HG03175 (cell line): ENCODE measurements around the gene CEP89.
"Not testable (repeated sequence)": the region's sequence is repeated elsewhere in the genome, so short reads cannot be mapped to it uniquely, and the experiment has no call there.

Experiments used
- ATAC-seq: cut with Tn5 transposase; IDR thresholded peaks from one replicate; pipeline ENCODE4 v1.9.1; 2021; ENCODE audit warnings: mild to moderate bottlenecking, moderate library complexity; ENCODE audit not compliant: unreplicated experiment

CEP89 gene

DNA sequence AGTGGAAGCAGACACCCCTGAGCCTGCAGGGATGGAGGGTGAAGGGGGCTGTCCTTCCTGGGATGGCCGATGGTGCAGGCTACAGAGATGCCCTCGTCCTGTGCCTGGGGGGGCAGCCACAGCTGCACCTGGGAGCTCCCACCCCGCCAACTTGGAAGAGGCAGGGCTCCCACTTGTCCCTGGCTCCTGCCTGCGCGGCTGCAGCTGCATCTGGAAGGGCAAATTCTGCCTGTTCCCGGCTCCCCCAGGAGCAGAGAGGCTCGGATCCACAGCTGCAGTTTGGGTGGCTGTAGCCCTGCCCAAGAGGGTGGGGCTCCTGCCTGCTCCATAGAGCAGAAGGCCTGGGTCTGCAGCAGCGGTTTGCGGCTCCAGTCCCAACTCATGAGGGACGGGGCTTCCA is 2.2 kb downstream of the CEP89 start:
- ATAC-seq = no peak

DNA sequence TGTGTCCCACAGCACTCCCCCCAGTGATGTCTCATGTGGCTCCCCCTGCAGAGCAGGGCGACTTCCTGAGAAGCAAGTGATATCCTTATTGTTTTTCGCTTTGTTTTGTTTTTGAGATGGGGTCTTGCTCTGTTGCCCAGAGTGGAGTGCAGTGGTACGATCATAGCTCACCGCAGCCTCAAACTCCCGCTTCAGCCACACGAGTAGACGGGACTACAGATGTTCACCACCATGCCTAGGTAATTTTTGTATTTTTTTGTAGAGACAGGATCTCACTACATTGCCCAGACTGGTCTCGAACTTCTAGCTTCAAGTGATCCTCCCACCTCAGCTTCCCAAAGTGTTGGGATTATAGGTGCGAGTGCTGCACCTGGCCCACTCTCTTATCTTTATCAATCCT is 5.0 kb downstream of the CEP89 start:
- no peak for ATAC-seq

DNA sequence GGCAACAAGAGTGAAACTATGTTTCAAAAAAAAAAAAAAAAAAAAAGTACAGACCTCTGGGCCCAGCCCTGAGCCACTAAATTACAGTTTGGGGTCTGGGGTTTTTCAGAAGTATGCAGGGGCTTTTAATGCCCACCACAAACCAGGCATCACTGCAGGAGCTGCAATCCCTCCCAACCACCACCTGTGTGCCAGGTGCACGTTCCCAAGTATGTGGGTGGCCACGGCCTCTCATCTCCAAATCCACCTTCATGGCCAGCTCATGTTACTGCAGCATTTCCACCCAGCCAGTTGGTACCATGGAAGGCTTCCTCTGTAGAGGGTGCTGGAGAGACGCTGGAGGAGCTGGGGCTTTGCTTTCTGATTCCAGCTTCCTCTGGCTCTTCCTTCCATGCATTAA is 26.5 kb downstream of the CEP89 start:
- ATAC-seq = no peak

DNA sequence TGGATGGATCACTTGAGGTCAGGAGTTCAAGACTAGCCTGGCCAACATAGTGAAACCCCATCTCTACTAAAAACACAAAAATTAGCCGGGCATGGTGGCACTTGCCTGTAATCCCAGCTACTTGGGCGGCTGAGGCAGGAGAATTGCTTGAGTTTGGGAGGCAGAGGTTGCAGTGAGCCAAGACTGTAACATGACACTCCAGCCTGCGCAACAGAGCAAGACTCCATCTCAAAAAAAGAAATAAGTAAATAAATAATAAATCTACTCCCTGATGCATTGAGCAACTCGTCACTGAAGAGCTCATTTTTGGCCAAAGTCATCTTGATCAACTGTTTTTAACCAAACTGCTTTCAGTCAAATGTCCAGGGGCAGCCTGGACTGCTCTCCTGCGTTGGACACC is 30.5 kb downstream of the CEP89 start:
- ATAC-seq = not testable (repeated sequence)

DNA sequence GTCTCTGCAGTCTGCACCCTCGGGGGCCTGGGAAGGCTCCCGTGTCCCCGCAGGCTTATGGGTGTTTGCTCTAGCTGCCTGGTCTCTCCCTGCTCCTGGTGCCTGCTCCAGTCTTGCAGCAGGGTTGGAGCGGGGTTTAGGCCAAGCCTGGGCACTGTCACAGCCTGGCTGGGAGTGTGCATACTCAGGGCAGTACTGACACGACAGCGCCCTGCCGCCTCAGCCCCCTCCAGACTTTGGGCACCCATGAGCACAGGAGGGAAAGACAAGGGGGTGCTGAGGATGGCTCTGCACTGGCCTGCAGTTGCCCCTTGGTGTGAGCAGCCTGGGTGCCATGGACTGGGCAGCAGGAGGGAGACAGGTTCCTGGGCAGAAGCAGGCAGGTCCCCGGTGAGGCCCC is 35.7 kb downstream of the CEP89 start:
- ATAC-seq = no peak

DNA sequence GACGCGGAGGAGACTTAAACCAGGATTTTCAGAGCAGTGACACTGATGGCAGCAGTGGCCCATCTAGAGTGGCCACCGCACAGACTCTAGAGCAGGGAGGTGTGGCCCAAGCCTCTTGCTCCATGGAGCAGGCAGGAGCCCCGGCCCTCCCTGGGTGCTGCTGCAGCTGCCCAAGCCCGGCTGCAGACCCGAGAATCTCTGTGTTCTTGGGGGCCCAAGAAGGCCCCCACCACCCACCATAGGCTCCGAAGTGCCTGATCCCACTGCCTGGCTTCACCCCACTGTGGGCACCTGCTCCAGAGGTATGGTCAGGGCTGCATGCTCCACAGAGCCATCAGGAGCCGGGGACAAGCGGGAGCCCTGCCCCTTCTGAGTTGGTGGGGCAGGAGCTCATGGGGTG is 36.1 kb downstream of the CEP89 start:
- no peak for ATAC-seq

DNA sequence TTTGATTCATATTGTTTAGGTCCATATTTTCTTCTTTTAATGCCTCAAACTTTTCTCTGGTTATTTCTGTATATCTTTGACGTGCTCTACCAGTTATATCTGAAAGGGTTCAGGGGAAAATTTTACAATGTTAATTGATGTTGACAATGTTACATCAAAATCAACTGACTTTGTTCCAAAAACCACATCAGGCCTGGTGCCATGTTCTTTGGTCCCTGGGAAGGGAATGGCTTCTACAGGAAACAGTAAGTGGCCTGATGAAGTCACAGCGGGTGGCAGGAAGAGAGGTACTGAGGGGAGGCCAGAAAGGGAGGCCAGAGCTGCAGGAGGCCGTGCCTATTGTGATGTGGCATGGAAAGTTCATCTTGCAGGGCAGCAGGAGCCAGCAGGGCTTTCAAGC is 38.2 kb downstream of the CEP89 start:
- no peak for ATAC-seq

DNA sequence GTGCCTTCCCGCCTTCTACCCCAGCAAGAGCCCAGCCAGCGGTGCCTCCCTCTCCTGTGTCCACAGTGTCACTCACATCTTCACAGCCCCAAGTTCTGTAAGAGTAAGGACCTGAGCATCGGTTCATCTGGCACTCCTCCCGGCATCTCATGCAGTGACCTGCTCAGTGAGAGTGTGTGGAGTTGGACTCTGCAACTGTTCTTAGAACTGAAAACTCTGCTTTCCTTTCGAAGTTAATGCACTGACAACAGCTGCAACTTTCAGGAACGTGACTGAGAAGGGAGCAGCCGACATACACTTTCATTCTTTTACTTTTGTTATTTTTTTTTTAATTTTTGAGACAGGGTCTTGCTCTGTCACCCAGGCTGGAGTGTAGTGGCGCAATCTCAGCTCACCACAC is 41.2 kb downstream of the CEP89 start:
- ATAC-seq = no peak

DNA sequence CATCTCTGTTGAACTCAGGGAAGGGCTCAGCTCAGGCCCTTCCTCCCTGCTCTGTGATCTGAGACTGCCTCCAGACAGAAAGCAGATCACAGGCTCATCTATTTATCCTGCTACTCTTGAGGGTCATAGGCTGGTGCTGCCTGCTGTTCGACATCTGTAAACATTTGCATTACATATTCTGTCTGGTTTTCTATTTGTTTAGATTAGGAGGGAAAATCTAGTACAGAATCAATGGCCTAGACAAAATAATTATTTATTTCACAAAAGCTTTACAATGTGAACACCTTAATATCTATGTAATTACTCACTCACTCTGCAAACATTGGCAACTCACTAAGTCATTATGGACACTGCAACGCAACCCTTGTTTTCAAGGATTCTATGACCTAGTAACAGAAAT is 43.0 kb downstream of the CEP89 start:
- ATAC-seq = no peak

DNA sequence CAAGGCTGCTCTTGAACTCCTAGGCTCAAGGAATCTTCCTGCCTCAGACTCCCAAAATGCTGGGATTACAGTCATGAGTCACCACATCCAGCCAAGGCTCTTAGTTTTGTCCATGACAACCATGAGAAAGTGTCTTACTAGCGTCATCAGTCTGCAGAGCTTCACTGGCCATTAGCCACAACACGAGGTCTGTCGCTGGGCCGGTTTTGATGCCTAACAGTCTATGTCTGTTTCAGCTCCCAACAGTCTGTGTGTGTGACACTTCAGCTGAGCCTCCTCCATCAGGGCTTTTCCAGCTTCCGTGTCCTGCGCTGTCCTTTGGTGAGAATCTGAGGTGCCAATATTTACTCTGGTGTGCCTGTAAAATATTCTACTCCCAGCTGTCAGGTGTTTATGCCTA is 47.6 kb downstream of the CEP89 start:
- no peak for ATAC-seq

DNA sequence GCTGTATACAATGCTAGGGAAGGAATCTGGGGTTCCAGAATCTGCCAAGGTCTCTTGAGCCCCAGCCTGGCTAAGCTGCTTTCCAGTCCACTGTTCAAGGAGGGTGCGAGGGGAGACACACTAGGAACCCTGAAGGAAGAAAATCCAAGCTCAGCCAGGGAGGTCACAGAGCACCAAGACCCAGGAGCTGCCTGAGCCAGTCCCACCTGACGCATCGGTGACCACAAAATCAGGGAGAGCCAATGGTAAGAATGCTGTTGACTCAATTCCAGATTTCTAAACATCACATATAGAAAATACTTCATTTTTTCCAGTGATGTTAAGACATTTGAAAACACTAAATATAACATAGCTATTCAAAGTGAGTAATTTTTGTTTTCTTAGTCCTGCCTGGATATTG is 50.1 kb downstream of the CEP89 start:
- ATAC-seq = no peak

DNA sequence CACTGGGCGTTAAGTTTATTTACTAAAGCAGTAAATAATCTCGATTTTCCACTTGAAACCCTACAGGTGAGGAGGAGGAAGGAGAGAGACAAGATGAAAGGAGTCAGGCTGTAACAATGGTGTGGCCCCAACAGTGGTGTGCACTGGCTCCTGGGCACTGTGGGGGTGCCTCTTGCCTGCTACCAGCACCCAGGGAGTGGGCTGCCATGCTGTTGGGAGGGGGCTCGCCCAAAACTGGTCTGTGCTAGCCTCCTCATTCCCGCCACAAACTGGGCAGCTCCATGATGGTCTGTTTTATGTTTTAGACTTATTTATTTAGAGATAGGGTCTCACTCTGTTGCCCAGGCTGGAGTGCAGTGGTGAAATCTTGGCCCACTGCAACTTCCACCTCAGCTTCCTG is 52.4 kb downstream of the CEP89 start:
- no peak for ATAC-seq

DNA sequence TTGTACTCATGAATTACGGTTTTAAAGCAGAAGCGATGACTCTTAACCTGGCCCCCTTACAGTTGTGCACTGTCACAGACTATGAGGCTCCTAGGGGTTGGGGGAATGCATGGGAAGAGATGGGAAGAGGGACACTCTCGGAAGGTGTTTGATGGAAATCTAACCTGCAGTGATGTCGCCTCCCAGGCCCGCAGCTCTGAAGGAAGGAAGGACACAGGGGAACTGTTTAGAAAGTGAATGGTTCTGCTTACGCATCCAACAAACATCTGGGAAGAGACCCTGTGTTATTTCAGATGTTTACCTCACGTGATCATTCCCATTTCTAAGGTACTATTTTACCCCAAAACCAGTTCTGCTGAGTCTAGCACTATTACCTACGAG is 54.2 kb downstream of the CEP89 start:
- ATAC-seq = no peak

DNA sequence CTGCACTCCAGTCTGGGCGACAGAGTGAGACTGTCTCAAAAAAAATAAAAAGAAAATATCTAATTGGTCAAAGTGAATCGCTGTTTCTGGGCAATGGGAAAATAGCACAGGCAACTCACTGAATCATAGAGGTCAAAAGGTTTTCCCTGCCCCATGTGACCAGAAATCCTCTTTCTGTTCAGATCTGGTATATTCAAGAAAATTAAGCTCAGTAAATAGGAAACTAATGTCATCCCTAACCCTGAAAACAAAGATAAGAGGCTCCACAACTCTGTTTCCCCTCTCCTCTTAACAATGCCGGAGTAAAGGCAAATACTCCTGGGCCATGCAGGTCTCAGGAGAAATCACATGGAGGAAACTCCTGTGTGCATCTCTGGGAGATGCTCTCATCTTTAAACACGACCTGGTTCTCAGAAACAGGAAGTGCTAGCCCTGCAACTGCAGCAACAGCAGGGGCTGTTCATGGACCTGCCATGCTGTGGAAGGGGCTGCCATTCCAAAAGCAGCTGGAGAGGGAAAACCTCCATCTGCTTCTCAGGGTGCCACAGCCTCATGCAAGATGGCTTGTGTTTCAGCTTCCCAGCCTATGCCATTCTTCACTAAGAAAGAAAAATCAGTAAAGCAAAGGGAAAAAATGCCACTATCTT is 54.7 kb downstream of the CEP89 start:
- ATAC-seq = no peak

DNA sequence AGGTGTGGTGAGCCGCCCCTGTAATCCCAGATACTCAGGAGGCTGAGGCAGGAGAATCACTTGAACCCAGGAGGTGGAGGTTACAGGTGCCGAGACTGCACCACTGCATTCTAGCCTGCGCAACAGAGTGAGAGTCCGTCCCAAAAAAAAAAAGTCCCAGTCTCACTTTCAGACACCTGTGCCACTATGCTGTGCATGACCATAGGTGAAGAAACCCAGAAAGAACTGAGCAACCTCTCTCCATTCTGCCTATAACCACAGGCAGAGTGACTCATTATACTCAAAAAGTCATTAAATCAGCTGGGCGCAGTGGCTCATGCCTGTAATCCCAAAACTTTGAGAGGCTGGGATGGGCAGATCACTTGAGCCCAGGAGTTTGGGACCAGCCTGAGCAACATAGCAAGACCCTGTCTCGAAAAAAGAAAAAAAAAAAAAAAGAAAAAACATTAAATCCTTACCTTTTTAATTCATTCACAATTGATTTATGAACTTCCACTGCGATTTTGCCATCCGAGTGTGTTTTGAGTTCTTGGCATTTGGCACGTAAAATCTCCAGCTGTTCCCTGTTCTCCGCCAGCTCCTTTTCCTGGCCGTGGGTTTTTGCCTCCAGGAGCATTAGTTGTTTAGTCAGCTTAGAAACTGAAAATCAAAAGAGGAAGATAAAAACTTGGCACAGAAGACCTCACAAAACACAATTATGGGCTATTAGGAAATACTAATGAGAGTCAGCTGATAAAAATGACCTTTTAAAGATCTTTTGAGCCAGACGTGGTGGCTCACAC is 56.7 kb downstream of the CEP89 start:
- ATAC-seq = no peak

DNA sequence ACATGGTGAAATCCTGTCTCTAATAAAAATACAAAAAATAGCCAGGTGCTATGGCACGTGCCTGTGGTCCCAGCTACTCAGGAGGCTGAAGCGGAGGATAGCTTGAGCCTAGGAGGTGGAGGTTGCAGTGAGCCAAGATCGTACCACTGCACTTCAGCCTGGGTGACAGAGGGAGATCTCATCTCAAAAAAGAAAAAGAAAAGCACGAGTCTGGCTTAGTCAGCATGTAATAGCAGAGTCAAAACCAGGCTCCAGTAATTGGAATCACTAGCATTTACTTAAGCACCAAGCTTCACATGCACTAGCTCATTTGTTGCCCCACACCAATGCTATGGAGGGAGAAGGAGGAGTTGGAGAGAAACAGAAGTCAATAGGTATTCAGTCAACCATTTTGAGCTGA is 60.3 kb downstream of the CEP89 start:
- ATAC-seq = no peak

DNA sequence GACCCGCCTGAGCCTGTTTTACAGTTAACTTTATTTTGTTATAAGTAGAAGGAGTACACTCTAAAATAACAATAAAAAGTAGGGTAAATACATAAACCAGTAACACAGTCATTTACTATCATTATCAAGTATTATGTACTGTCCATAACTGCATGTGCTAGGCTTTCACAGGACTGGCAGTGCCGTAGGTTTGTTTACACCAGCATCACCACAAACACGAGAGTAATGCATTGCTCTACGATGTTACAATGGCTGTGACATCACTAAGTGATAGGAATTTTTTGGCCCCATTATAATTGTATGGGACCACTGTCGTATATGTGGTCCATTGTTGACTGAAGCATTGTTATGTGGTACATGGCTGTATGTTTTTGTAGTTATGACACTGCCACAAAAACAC is 60.9 kb downstream of the CEP89 start:
- ATAC-seq = no peak

DNA sequence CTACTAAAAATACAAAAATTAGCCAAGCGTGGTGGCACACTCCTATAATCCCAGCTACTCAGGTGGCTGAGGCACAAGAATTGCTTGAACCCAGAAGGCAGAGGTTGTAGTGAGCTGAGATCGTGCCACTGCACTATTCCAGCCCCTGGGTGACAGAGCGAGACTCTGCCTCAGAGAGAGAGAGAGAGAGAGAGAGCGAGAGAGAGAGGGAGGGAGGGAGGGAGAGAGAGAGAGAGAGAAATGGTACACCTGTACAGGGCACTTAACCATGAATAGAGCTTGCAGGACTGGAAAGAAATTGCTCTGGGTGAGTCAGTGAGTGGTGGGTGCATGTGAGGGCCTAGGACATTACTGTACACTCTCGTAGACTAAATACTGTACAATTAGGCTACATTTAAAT is 61.7 kb downstream of the CEP89 start:
- no peak for ATAC-seq

DNA sequence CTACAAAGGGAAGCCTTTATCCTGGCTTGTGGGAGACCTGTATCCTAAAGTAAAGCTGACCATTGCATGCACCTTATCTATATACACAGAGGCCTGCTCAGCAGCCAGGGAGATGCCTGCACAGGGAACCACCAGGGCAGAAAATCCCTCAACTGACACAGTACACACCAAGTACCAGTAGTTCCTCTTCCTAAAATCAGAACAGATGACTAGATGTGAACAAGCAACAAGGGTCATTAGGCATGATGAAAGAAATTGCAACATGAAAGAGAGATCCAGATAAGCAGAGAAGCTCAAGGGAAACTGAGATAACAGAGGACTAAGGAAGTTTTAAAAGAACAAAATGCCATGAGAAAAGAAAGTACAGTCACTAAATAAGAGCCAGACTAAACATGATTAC is 62.5 kb downstream of the CEP89 start:
- no peak for ATAC-seq

DNA sequence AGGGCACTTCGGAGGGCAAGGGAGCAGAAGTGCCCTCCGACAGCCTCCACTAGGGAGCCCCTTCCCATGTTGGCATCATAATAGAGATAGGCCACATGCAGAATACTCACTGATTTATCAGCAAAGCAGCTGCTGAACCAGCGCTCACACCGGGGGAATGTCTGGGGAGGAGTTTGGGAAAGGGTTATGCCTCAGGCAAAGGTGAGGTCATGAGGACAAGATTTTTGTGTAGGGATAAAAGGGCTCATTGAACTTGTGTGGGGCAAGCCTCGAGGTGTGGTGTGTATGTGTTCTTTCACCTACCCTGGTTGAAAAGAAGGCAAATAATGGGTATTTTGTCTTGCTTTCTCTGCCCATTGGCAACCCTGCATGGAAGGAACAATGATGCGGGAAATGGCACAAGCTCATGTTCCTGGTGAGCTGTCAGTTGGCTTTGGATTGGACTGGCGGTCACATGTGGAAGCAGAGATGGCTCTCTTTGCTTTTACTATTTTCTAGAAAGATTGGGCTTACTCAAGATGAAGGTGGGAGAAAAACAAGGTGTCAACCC is 63.0 kb downstream of the CEP89 start:
- no peak for ATAC-seq

DNA sequence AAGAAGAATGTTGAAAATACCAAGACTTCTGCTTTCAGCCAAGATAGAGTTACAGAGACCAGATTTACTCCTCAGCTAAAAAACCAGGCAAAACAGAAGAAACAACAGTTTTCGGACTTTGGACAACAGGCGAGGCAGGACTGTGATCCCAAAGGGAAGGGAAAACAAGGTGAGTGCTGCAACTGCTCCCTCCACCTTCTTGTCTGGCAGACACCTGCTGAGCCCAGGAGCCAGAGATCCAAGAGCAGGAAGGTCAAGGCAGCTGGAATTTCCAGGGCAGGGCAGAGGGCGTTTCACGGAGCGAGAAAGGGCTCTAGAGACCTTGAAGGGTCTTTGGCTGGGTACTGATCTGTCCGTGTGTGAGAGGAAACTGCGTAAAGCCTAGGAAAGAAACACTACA is 69.3 kb downstream of the CEP89 start:
- ATAC-seq = no peak

DNA sequence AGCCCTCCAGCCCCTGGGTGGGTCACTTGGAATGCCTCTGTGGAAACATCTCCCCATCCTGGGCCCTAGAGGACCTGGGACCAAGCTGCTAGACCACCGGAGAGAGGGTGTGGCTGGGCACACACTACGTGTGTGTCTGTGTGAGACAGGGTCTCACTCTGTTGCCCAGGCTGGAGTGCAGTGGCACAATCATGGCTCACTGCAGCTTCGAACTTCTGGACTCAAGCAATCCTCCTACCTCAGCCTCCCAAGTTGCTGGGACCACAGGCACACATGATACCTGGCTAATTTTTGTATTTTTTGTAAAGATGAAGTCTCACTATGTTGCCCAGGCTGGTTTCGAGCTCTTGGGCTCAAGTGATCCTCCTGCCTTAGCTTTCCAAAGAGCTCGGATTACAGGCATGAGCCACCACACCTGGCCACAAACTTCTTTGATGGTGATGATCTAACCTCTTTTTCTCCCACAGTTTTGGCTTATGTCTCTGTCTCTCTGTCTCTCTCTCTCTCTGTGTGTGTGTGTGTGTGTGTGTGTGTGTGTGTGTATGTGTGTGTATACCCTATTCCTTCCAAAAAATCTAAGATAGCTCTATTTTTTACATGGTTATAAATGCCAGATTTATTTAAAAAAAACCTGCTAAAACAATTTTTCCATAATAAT is 70.1 kb downstream of the CEP89 start:
- ATAC-seq = no peak
